Aorta (tissue), 5 donors: Measurements from ENCODE around the gene PFDN2. TPM values are rescaled to one million over a fixed set of nuclear protein-coding genes. Genes with fewer than 3 reads are reported as not detected.
"Not testable (repeated sequence)": the region's sequence is repeated elsewhere in the genome, so short reads cannot be mapped to it uniquely, and the experiment has no call there.

ENCODE experiments used
- ATAC-seq: fragments of 200-7000 bp; cut with Tn5 transposase; one replicate; pipeline ENCODE4 v1.9.1; 2022; ENCODE audit warnings: moderate library complexity; ENCODE audit not compliant: low FRiP score
- DNase-seq, 2 donors: peaks; one replicate each; pipeline ENCODE4 v3.0.0-alpha.2; 2020
- H3K27ac ChIP-seq, 2 donors: one replicate each; pipeline ENCODE4 v1.5.1; 2013; ENCODE audit warnings: low read length in 2 of 2, mild to moderate bottlenecking in 2 of 2, moderate library complexity in 2 of 2, control low read depth in 1 of 2, inconsistent platforms in 1 of 2, low read depth in 1 of 2
- H3K27me3 ChIP-seq, 2 donors: one replicate each; pipeline ENCODE4 v1.6.1; 2013; ENCODE audit warnings: control low read depth in 1 of 2, low read length in 1 of 2, mild to moderate bottlenecking in 1 of 2, moderate library complexity in 1 of 2; ENCODE audit not compliant: insufficient read depth in 2 of 2, control insufficient read depth in 1 of 2
- H3K36me3 ChIP-seq, 2 donors: one replicate each; pipeline ENCODE4 v1.6.1; 2013; ENCODE audit warnings: control low read depth in 1 of 2, low read length in 1 of 2, mild to moderate bottlenecking in 1 of 2; ENCODE audit not compliant: insufficient read depth in 2 of 2, control insufficient read depth in 1 of 2
- H3K4me1 ChIP-seq, 2 donors: one replicate each; pipeline ENCODE4 v1.6.1; 2013; ENCODE audit warnings: low read length in 2 of 2, control low read depth in 1 of 2, mild to moderate bottlenecking in 1 of 2, moderate library complexity in 1 of 2; ENCODE audit not compliant: insufficient read depth in 2 of 2, control insufficient read depth in 1 of 2
- H3K4me3 ChIP-seq, 2 donors: one replicate each; pipeline ENCODE4 v1.5.1; 2013; ENCODE audit warnings: low read length in 2 of 2, control low read depth in 1 of 2, mild to moderate bottlenecking in 1 of 2
- H3K9me3 ChIP-seq: one replicate; pipeline ENCODE4 v1.6.1; 2013; ENCODE audit warnings: mild to moderate bottlenecking, low read length; ENCODE audit not compliant: control insufficient read depth
- WGBS, 2 donors: extraction: QIAGEN DNeasy Blood & Tissue Kit; methylation state at CpG; one replicate each; pipeline ENCODE4 v1.1.7; 2013; 5-methylcytosine and 5-hydroxymethylcytosine counted together
- intact Hi-C, 2 donors: fragments of 100-400 bp; cut with DNase I; formaldehyde crosslinking; loops; one replicate each; pipeline versions ENCODE4 v1.14.2 to v1.15.0; 2022
- polyA plus RNA-seq, 2 donors: library from polyadenylated mRNA; stranded (reverse); fragments of 200-250 nt; gene quantifications; one replicate each; pipeline ENCODE4 v1.2.3, GENCODE V29; 2013
- total RNA-seq, 2 donors: library from RNA; stranded (reverse); fragmentation: NEBNext Ultra II Directional; extraction: Animal tissue kit (Norgen Biotek cat#: 25700); gene quantifications; one replicate each; pipeline ENCODE4 v1.2.1, GENCODE V29; 2021
- donor health status: healthy with polysubstance abuse.
- donor health status: Bipolar disorder and iron deficiency.
- donor health status: DM: no; HTN: no; CAD: no.
- donor health status: DM: no; HTN: no; CAD: no.
- donor health status: DM: yes; HTN: yes; CAD: no.

The PFDN2 gene
- total and polyA plus RNA-seq, 4 donors, result 36.4 to 116 (median 58.4) TPM

DNA sequence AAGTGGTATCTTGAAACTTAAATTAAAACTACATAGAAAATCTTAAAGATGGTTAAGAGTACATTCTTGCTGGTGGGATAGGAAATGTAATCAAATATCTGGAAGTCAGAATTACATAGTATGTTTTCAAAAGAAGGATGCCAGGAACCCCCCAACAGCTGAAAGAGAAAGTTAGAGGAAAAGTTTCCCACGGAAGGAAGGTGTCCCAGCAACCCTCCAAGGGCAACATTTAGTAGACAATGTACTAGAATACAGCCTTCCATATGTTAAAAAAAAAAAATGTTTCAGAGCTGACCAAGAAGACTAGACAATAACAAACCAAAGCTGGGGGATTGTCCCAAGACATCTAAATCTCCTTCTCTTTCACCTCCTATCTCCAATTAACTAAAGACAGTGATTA, 12.4 kb upstream of the PFDN2 start:
- intact Hi-C loops, result no loop called here
- WGBS, 2 donors, result 19 to 23% methylated on average over 1 of the region's 1 CpG
- H3K27ac ChIP-seq, result no peak overlapping the region
- H3K4me3 ChIP-seq, result no peak overlapping the region
- no peak for ATAC-seq
- no peaks in the 10 kb centered on the region for H3K27me3 ChIP-seq
- no peaks in the 10 kb centered on the region for H3K36me3 ChIP-seq
- H3K4me1 ChIP-seq, result no peaks in the 10 kb centered on the region
- no peak for DNase-seq
- no peaks in the 10 kb centered on the region for H3K9me3 ChIP-seq

DNA sequence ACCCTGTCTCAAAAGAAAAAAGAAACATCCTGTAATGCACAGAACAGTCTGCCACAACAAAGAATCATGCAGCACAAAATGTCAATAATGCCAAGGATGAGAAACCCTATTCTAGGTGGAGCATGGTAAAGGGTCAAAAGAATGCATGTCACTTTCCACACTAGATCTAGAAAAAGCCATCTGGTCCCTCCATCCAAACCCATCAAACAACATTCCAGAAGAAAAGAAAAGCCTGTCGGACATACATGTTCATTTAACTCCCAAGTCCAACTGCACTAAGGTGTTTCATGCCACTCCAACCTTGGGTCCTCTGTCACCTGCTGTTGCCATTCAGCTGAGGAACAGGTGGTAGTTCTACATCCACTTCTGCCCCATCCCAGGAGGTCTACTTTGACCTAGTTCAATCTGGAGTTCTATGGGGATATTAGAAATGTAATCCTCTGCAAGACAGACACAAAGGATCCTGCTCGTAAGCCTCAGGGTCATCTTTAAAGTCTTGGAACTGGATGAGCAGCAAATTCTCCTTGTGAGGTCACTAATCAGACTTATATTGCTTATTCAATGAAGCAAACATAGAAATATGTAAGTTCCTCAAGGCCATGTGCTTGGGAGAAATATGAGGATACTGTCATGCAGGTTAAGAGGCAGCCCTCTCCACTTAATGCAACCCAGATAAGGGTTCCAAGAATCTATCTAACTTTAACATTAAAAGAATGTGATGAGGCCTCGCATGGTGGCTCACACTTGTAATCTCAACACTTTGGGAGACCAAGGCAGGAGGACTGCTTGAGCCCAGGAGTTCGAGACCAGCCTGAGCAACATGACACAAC, 11.0 kb upstream of the PFDN2 start:
- Histone ChIP-seq H3K27me3 (no peaks in the 10 kb centered on the region), H3K9me3 (no peaks in the 10 kb centered on the region), H3K36me3 (peaks cover 0 to 6% of the 10 kb centered on the region in 2 donors), H3K4me1 (no peaks in the 10 kb centered on the region), H3K27ac (no peak overlapping the region), H3K4me3 (no peak overlapping the region)
- DNase-seq, result no peak
- intact Hi-C loops, result no loop called here
- 93 to 95% methylated on average over 4 of the region's 4 CpGs for WGBS, 2 donors
- no peak for ATAC-seq

DNA sequence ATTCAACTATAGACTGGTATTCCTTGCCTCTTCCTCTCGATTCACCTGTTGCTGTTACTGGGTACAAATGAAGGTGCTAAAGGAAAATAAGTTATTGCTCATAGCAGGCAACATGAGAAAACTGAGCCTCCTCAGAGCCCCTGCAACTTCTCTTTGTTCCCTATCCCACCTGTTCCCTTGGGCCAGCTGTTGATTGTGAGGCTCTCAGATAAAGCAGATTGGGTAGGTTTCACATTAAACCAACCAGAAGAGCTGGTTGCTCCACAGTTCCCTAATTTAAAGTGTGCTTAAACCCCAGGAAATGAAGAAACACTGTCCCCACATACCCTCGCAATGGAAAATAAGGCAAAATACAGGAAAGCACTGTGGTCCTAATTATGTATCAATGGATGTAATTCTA, 9.8 kb upstream of the PFDN2 start:
- Histone ChIP-seq H3K4me1 (no peaks in the 10 kb centered on the region), H3K27me3 (no peaks in the 10 kb centered on the region), H3K36me3 (peaks cover 3 to 11% of the 10 kb centered on the region in 2 donors), H3K4me3 (no peak overlapping the region), H3K9me3 (no peaks in the 10 kb centered on the region), H3K27ac (no peak overlapping the region)
- WGBS, 2 donors, result 83 to 90% methylated on average over 2 of the region's 2 CpGs
- DNase-seq (no peak), ATAC-seq (no peak)
- intact Hi-C loops, result no loop called here

DNA sequence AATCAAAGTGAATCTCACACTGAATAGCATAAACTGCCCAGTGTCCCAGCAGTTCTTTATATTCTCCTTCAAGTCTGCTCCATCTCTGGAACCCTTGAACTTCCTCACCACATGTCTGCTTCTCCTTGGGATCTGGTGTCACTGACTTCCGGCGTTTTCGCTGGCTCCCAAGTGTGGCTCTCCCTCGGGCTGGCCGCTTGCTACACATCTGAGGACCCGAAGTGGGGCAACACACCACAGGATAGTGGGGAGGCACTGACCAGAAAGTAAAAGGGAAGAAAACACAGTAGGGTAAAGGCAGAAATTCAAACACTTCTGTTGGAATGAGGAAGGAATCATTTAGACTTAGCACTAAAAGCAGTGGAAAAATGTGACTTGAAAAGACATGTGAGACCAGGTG, 5.1 kb upstream of the PFDN2 start:
- intact Hi-C loops, result no loop called here
- no peak for DNase-seq
- H3K36me3 ChIP-seq, result peaks cover 3 to 18% of the 10 kb centered on the region in 2 donors
- 81 to 82% methylated on average over 6 of the region's 6 CpGs for WGBS, 2 donors
- H3K9me3 ChIP-seq, result no peaks in the 10 kb centered on the region
- H3K27me3 ChIP-seq, result no peaks in the 10 kb centered on the region
- H3K27ac ChIP-seq, result no peak overlapping the region
- ATAC-seq, result no peak
- peaks cover 0 to 2% of the 10 kb centered on the region in 2 donors for H3K4me1 ChIP-seq
- no peak overlapping the region for H3K4me3 ChIP-seq

DNA sequence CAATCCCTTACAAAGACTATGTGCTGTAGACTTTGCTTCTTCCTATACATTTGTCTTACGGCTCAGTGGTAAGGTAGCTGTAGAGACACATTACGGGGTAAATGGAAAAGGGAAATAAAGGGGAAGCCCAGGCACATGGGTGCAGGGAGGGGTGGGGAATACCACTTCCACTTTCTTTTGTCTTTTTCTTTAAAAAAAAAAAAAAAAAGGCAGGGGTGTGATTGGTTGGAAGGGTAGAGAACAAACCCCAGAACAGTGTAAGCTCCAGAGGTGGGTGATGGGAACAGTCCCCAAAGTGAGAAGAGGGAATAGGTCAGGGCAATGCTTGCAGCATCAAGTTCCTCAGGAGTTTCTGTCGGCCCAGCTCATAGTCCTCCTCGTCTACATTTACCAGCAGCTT, 4.0 kb upstream of the PFDN2 start:
- intact Hi-C loops, result no loop called here
- Histone ChIP-seq H3K27me3 (no peaks in the 10 kb centered on the region), H3K9me3 (no peaks in the 10 kb centered on the region), H3K4me3 (no peak overlapping the region), H3K36me3 (peaks cover 3 to 18% of the 10 kb centered on the region in 2 donors), H3K27ac (no peak overlapping the region), H3K4me1 (peaks cover 0 to 2% of the 10 kb centered on the region in 2 donors)
- whole genome bisulfite sequencing, 2 donors, result 72 to 81% methylated on average over 4 of the region's 4 CpGs
- DNase-seq (no peak), ATAC-seq (no peak)

- Histone ChIP-seq H3K36me3 (peaks cover 3 to 18% of the 10 kb centered on the region in 2 donors), H3K9me3 (no peaks in the 10 kb centered on the region), H3K27me3 (no peaks in the 10 kb centered on the region), H3K4me3 (no peak overlapping the region), H3K27ac (no peak overlapping the region), H3K4me1 (peaks cover 0 to 3% of the 10 kb centered on the region in 2 donors)
- 82 to 85% methylated on average over 3 of the region's 3 CpGs for WGBS, 2 donors
- ATAC-seq (no peak), DNase-seq (no peak)
- intact Hi-C loops, result no loop called here
Measured at GRCh38 chr1:161121042-161121650, 3.3 kb upstream of the PFDN2 start.

DNA sequence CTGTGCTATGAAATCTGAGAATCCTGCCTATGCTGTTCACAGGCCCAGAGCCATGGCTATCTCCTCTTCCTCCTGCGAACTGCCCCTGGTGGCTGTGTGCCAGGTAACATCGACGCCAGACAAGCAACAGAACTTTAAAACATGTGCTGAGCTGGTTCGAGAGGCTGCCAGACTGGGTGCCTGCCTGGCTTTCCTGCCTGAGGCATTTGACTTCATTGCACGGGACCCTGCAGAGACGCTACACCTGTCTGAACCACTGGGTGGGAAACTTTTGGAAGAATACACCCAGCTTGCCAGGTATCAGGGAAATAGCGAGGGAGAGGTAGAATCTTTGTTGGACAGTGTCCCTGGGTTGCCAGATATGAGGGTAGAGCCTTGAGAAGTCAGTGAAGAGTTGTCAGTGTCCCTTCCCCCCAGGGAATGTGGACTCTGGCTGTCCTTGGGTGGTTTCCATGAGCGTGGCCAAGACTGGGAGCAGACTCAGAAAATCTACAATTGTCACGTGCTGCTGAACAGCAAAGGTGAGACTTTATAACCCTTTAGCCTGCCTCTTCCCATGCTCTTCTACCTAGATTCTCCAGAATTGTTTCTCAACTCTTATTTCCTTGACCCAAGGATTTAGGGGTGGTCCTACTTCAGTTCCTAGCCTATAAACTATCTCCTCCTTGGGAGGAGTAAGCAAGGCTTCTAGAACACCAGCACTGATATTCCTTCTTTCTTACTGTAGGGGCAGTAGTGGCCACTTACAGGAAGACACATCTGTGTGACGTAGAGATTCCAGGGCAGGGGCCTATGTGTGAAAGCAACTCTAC, 1.5 kb upstream of the PFDN2 start:
- DNase-seq (no peak), ATAC-seq (peak; percentile 49)
- Histone ChIP-seq H3K4me3 (peak overlapping the region in 1 of 2 donors; percentile 65), H3K9me3 (no peaks in the 10 kb centered on the region), H3K36me3 (peaks cover 3 to 17% of the 10 kb centered on the region in 2 donors), H3K27ac (peak overlapping the region in 1 of 2 donors; percentile 62), H3K4me1 (peaks cover 0 to 3% of the 10 kb centered on the region in 2 donors), H3K27me3 (no peaks in the 10 kb centered on the region)
- 17 to 18% methylated on average over 10 of the region's 10 CpGs for WGBS, 2 donors
- intact Hi-C loops, result loop anchor here in 1 of 2 donors (5.0 kb wide), 1 partner anchor 72 kb away; the partner anchor contains the start of gene USF1

DNA sequence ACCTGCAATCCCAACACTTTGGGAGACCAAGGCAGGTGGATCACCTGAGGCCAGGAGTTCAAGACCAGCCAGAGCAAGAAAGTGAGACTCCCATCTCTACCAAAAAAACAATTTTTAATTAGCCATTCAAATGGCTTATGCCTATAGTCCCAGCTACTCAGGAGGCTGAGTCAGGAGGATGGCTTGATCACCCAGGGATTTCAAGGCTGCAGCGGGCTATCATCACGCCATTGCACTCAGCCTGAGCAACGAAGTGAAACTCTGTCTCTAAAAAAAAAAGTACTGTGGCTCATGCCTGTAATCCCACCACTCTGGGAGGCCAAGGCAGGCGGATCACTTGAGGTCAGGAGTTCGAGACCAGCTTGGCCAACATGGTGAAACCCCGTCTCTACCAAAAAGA, 1.9 kb downstream of the PFDN2 start:
- not testable (repeated sequence) for H3K27me3 ChIP-seq, H3K27ac ChIP-seq, H3K4me3 ChIP-seq, DNase-seq, ATAC-seq, H3K4me1 ChIP-seq, H3K9me3 ChIP-seq, H3K36me3 ChIP-seq
- intact Hi-C loops, result loop anchor here in 1 of 2 donors (5.0 kb wide), 1 partner anchor 69 kb away; the partner anchor contains the start of gene USF1
- WGBS, 2 donors, result 88 to 89% methylated on average over 6 of the region's 6 CpGs
